ENCODE results near the gene LARP1. TPM values are rescaled to one million over a fixed set of nuclear protein-coding genes. Genes with fewer than 3 reads are reported as not detected.

LARP1 gene
- total RNA-seq, 1 experiment from 2014 or later: 63.9 TPM

DNA sequence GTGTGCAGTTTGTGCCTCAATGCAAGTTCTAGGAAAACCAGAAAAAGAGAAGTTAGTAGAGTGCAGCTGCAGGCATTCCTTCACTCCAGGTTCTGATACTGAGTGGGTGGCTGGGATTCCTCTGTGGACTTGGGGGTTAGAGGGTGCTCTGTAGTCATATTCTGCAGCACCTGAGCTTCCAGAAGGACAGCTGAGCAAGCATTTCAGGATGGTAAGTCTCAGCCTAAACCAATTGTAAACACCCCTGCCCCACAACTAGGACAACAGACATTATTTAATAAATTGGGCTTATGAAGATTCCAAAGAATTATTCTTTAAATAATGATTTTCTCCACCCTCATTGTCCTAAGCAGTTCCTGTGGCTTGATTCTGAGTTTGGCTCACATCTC, 86.1 kb downstream of the LARP1 start:
- no peaks in the 10 kb centered on the region for H3K4me1 ChIP-seq (ENCODE audit: insufficient read depth, low read length)
- no TSS peak for BruUV-seq (replicated peaks)
- H3K4me3 ChIP-seq (ENCODE audit: low read length): no peak overlapping the region
- no peak overlapping the region for H3K4me2 ChIP-seq (ENCODE audit: low read length)
- H3K9ac ChIP-seq (ENCODE audit: low read length): no peak overlapping the region
- no peak overlapping the region for H2AFZ ChIP-seq (ENCODE audit: low read length)
- intact Hi-C loops (cut with micrococcal nuclease): no loop called here
- POLR2A ChIA-PET (ENCODE audit: unreplicated experiment): no interaction called here
- no peak for DNase-seq
- no peaks in the 10 kb centered on the region for H3K79me2 ChIP-seq (ENCODE audit: low read length)
- H3K9me3 ChIP-seq (ENCODE audit: low read length): no peaks in the 10 kb centered on the region
- H3F3A ChIP-seq (ENCODE audit: low read length, unreplicated experiment): no peaks in the 10 kb centered on the region
- H3K36me3 ChIP-seq (ENCODE audit: low read depth, low read length): no peaks in the 10 kb centered on the region
- no peaks in the 10 kb centered on the region for H3K27me3 ChIP-seq (ENCODE audit: low read length)
- H3K9me2 ChIP-seq (replicated peaks; ENCODE audit: low read length): no peaks in the 10 kb centered on the region
- no peak overlapping the region for H3K27ac ChIP-seq (ENCODE audit: low read length)
- CTCF ChIA-PET: no interaction called here
- H4K20me1 ChIP-seq (ENCODE audit: low read length): no peaks in the 10 kb centered on the region
- TF ChIP-seq EZH2phosphoT487 (IDR thresholded peaks at IDR 0.05; ENCODE audit: borderline replicate concordance, low read length): no peak
- TF ChIP-seq EZH2 (IDR thresholded peaks at IDR 0.05; ENCODE audit: low read length, unreplicated experiment): no peak
- TF ChIP-seq, protein P1, sequence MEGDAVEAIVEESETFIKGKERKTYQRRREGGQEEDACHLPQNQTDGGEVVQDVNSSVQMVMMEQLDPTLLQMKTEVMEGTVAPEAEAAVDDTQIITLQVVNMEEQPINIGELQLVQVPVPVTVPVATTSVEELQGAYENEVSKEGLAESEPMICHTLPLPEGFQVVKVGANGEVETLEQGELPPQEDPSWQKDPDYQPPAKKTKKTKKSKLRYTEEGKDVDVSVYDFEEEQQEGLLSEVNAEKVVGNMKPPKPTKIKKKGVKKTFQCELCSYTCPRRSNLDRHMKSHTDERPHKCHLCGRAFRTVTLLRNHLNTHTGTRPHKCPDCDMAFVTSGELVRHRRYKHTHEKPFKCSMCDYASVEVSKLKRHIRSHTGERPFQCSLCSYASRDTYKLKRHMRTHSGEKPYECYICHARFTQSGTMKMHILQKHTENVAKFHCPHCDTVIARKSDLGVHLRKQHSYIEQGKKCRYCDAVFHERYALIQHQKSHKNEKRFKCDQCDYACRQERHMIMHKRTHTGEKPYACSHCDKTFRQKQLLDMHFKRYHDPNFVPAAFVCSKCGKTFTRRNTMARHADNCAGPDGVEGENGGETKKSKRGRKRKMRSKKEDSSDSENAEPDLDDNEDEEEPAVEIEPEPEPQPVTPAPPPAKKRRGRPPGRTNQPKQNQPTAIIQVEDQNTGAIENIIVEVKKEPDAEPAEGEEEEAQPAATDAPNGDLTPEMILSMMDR (conservative IDR thresholded peaks at IDR 0.05; ENCODE audit: low read depth, low read length): no peak
- no peak for ATAC-seq

DNA sequence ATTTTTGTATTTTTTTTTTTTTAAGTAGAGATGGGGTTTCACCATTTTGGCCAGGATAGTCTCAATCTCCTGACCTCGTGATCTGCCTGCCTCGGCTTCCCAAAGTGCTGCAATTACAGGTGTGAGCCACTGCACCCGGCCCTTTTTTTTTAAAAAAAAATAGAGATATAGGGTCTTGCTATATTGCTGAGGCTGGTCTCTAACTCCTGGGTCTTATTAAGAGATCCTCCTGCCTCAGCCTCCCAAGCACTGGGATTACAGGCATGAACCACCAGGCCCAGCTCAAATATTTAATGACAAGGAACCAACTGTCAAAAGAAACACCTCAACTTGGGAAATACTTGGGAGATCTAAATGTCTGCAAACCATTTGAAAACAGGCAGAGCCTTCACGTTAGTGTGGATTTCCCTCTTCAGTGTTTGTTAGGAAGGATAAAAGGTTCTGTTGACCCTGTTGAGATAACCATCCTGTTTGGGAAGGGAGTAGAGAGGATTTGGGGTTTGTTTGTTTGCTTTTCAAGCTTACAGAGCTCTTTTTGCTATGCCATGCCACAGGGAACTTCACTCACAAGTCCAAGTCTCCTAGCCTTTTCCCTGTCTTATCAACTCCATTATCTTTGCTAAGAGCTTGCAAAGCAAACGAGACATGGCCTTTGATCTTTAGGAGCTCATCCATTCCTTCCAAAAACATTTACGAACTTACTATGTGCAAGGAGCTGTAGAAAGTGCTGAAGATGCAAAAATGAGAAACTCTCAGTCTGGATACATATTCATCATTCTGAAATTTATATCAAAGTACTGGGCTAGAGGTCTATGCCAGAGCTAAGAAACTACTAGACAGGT, 87.7 kb downstream of the LARP1 start:
- Histone ChIP-seq H3K27ac (ENCODE audit: low read length) (no peak overlapping the region), H3K4me1 (ENCODE audit: insufficient read depth, low read length) (no peaks in the 10 kb centered on the region), H4K20me1 (ENCODE audit: low read length) (no peaks in the 10 kb centered on the region), H3K27me3 (ENCODE audit: low read length) (no peaks in the 10 kb centered on the region), H2AFZ (ENCODE audit: low read length) (no peak overlapping the region), H3K36me3 (ENCODE audit: low read depth, low read length) (no peaks in the 10 kb centered on the region), H3K9ac (ENCODE audit: low read length) (no peak overlapping the region), H3K4me3 (ENCODE audit: low read length) (no peak overlapping the region), H3K9me3 (ENCODE audit: low read length) (no peaks in the 10 kb centered on the region), H3K79me2 (ENCODE audit: low read length) (no peaks in the 10 kb centered on the region), H3K9me2 (replicated peaks; ENCODE audit: low read length) (no peaks in the 10 kb centered on the region), H3K4me2 (ENCODE audit: low read length) (no peak overlapping the region), H3F3A (ENCODE audit: low read length, unreplicated experiment) (no peaks in the 10 kb centered on the region)
- no TSS peak for BruUV-seq (replicated peaks)
- CTCF ChIA-PET: no interaction called here
- ATAC-seq: no peak
- TF ChIP-seq EZH2phosphoT487 (IDR thresholded peaks at IDR 0.05; ENCODE audit: borderline replicate concordance, low read length): no peak
- DNase-seq: no peak
- intact Hi-C loops (cut with micrococcal nuclease): no loop called here
- POLR2A ChIA-PET (ENCODE audit: unreplicated experiment): no interaction called here

GRCh38 chr5:154844809-154845208, 89.6 kb downstream of the LARP1 start:
- DNase-seq (no peak), ATAC-seq (no peak; the same call in 1 of the 2 replicates)
- POLR2A ChIA-PET (ENCODE audit: unreplicated experiment): no interaction called here
- Histone ChIP-seq H3K9me3 (ENCODE audit: low read length) (no peaks in the 10 kb centered on the region), H3K4me3 (ENCODE audit: low read length) (no peak overlapping the region), H2AFZ (ENCODE audit: low read length) (no peak overlapping the region), H3K27me3 (ENCODE audit: low read length) (no peaks in the 10 kb centered on the region), H3K36me3 (ENCODE audit: low read depth, low read length) (no peaks in the 10 kb centered on the region), H3K4me2 (ENCODE audit: low read length) (no peak overlapping the region), H3K79me2 (ENCODE audit: low read length) (no peaks in the 10 kb centered on the region), H3K9me2 (replicated peaks; ENCODE audit: low read length) (no peaks in the 10 kb centered on the region), H3K4me1 (ENCODE audit: insufficient read depth, low read length) (no peaks in the 10 kb centered on the region), H3K9ac (ENCODE audit: low read length) (no peak overlapping the region), H4K20me1 (ENCODE audit: low read length) (no peaks in the 10 kb centered on the region), H3K27ac (ENCODE audit: low read length) (no peak overlapping the region), H3F3A (ENCODE audit: low read length, unreplicated experiment) (no peaks in the 10 kb centered on the region)
- CTCF ChIA-PET: no interaction called here
- intact Hi-C loops (cut with micrococcal nuclease): no loop called here
- no TSS peak for BruUV-seq (replicated peaks)
- TF ChIP-seq EZH2 (IDR thresholded peaks at IDR 0.05; ENCODE audit: low read length, unreplicated experiment): no peak
- no peak for TF ChIP-seq EZH2phosphoT487 (IDR thresholded peaks at IDR 0.05; ENCODE audit: borderline replicate concordance, low read length)
- TF ChIP-seq, protein P1 (conservative IDR thresholded peaks at IDR 0.05; ENCODE audit: low read depth, low read length): no peak
